Mammary epithelial cell (primary cell): Measurements from ENCODE around the gene CERS5.

Experiments
- EZH2 ChIP-seq: IDR thresholded peaks from 2 replicates; pipeline ENCODE4 v1.6.1; 2012; ENCODE audit warnings: low read length, inconsistent platforms, borderline replicate concordance
- TF ChIP-seq, protein P1 (sequence below), 2 donors: IDR thresholded peaks in 1 of 2; conservative IDR thresholded peaks in 1 of 2; 2 replicates each; pipeline ENCODE4 v1.5.1; 2011 to 2012; ENCODE audit warnings: inconsistent platforms in 2 of 2, low read length in 2 of 2, mild to moderate bottlenecking in 2 of 2, control low read depth in 1 of 2, low read depth in 1 of 2; ENCODE audit not compliant: insufficient read depth in 1 of 2; ENCODE audit errors: extremely low read depth in 1 of 2

DNA sequence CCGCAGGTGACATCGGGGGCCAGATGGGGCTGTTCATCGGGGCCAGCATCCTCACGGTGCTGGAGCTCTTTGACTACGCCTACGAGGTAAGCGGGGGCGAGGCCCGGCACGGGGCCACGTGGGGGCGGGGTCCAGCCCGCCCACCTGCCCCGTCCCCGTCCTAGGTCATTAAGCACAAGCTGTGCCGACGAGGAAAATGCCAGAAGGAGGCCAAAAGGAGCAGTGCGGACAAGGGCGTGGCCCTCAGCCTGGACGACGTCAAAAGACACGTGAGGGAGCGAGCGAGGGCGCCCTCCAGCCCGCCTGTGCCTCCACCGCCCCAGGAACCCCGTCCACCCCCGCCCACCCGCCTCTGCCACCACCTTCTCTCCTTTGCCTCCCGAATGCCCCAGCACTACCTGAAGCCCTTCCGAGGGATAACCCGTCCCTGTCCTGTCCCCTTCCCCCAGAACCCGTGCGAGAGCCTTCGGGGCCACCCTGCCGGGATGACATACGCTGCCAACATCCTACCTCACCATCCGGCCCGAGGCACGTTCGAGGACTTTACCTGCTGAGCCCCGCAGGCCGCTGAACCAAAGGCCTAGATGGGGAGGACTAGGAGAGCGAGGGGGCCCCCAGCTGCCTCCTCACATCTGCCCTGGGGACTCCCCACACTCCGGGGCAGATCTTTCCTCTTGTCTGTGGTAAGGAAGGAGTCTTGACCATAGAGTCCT lies 85.9 kb downstream of the CERS5 start:
- TF ChIP-seq, protein P1, sequence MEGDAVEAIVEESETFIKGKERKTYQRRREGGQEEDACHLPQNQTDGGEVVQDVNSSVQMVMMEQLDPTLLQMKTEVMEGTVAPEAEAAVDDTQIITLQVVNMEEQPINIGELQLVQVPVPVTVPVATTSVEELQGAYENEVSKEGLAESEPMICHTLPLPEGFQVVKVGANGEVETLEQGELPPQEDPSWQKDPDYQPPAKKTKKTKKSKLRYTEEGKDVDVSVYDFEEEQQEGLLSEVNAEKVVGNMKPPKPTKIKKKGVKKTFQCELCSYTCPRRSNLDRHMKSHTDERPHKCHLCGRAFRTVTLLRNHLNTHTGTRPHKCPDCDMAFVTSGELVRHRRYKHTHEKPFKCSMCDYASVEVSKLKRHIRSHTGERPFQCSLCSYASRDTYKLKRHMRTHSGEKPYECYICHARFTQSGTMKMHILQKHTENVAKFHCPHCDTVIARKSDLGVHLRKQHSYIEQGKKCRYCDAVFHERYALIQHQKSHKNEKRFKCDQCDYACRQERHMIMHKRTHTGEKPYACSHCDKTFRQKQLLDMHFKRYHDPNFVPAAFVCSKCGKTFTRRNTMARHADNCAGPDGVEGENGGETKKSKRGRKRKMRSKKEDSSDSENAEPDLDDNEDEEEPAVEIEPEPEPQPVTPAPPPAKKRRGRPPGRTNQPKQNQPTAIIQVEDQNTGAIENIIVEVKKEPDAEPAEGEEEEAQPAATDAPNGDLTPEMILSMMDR (conservative IDR thresholded peaks at IDR 0.05 in 1 of 2, IDR thresholded peaks at IDR 0.05 in 1 of 2; ENCODE audit: extremely low read depth in 1 of 2, insufficient read depth in 1 of 2, low read depth in 1 of 2, low read length in 2 of 2) = no peak
- no peak for TF ChIP-seq EZH2
